Colonic mucosa (tissue), 4 donors: ENCODE data around the gene ARHGEF26. TPM values are rescaled to one million over a fixed set of nuclear protein-coding genes. Genes with fewer than 3 reads are reported as not detected.

Experiments
- DNase-seq: peaks from one replicate; pipeline ENCODE4 v3.0.0-alpha.2; 2020
- H3K27ac ChIP-seq: fragments of 200-600 bp; one replicate; pipeline ENCODE4 v1.8.0; 2021
- H3K27me3 ChIP-seq: fragments of 200-600 bp; one replicate; pipeline ENCODE4 v1.8.0; 2021
- H3K36me3 ChIP-seq: fragments of 200-600 bp; one replicate; pipeline ENCODE4 v1.8.0; 2021
- H3K4me1 ChIP-seq: fragments of 200-600 bp; one replicate; pipeline ENCODE4 v1.8.0; 2021; ENCODE audit warnings: mild to moderate bottlenecking
- H3K4me3 ChIP-seq: fragments of 200-600 bp; one replicate; pipeline ENCODE4 v1.8.0; 2021
- H3K9ac ChIP-seq, 2 donors: one replicate each; pipeline ENCODE4 v1.7.0; 2013; ENCODE audit warnings: control low read depth in 2 of 2, low read depth in 2 of 2, low read length in 2 of 2
- H3K9me3 ChIP-seq: fragments of 200-600 bp; one replicate; pipeline ENCODE4 v1.8.0; 2021
- CTCF ChIP-seq: fragments of 200-600 bp; IDR thresholded peaks from one replicate; pipeline ENCODE4 v1.8.0; 2022; ENCODE audit warnings: antibody characterized with exemption, mild to moderate bottlenecking
- intact Hi-C: fragments of 100-400 bp; cut with DNase I; formaldehyde crosslinking; loops from one replicate; pipeline ENCODE4 v1.14.1; 2022
- total RNA-seq, 2 donors: library from RNA; stranded (reverse); fragmentation: NEBNext Ultra II Directional in 1 of 2; extraction: Animal tissue kit (Norgen Biotek cat#: 25700) in 1 of 2; gene quantifications; one replicate each; pipeline ENCODE4 v1.2.1, GENCODE V29; 2021
- donor health status: healthy.
- donor health status: DM: no; HTN: no; CAD: no.
- donor health status: DM: no; HTN: no; CAD: no.

Gene ARHGEF26
- total RNA-seq: 1 to 10 TPM; 5.2 to 6.6 TPM

- peak; percentile 96 for DNase-seq
- H3K9ac ChIP-seq: peak within 1 kb of the TSS; percentile 66 to 74
- no peaks in the 10 kb centered on the region for H3K9me3 ChIP-seq
- H3K27me3 ChIP-seq: no peaks in the 10 kb centered on the region
- H3K36me3 ChIP-seq: no peaks in the 10 kb centered on the region
- no peaks in the 10 kb centered on the region for H3K4me1 ChIP-seq
- H3K27ac ChIP-seq: peak within 1 kb of the TSS; percentile 43
- intact Hi-C loops: loop anchor here (10.0 kb wide), 1 partner anchor 204 kb away; the partner anchor contains the start of gene DHX36
- H3K4me3 ChIP-seq: peak within 1 kb of the TSS; percentile 75
- TF ChIP-seq CTCF: no peak
Observed at GRCh38 chr3:154120961-154121700, at the start of gene ARHGEF26. ARHGEF26 (plus strand) TSS chr3:154121390; CDS start chr3:154121993, 603 bp downstream.

- Histone ChIP-seq H3K9ac (no peak overlapping the region), H3K4me1 (no peaks in the 10 kb centered on the region), H3K27me3 (no peaks in the 10 kb centered on the region), H3K36me3 (no peaks in the 10 kb centered on the region), H3K9me3 (no peaks in the 10 kb centered on the region), H3K27ac (no peak overlapping the region), H3K4me3 (no peak overlapping the region)
- no peak for TF ChIP-seq CTCF
- intact Hi-C loops: no loop called here
- no peak for DNase-seq
Observed at GRCh38 chr3:154074966-154075365, 46.2 kb upstream of the ARHGEF26 start.

GRCh38 chr3:154078672-154079071 is 42.5 kb upstream of the ARHGEF26 start:
- no peaks in the 10 kb centered on the region for H3K27me3 ChIP-seq
- no peak for DNase-seq
- intact Hi-C loops: no loop called here
- no peaks in the 10 kb centered on the region for H3K9me3 ChIP-seq
- TF ChIP-seq CTCF: no peak
- H3K4me1 ChIP-seq: no peaks in the 10 kb centered on the region
- H3K9ac ChIP-seq: no peak overlapping the region
- H3K36me3 ChIP-seq: no peaks in the 10 kb centered on the region
- H3K4me3 ChIP-seq: no peak overlapping the region
- no peak overlapping the region for H3K27ac ChIP-seq

- DNase-seq: no peak
- H3K27ac ChIP-seq: no peak overlapping the region
- no peak for TF ChIP-seq CTCF
Observed at GRCh38 chr3:154081305-154081704, 39.9 kb upstream of the ARHGEF26 start.

GRCh38 chr3:154085071-154085470 is 36.1 kb upstream of the ARHGEF26 start:
- TF ChIP-seq CTCF: no peak
- no peaks in the 10 kb centered on the region for H3K9me3 ChIP-seq
- no peaks in the 10 kb centered on the region for H3K36me3 ChIP-seq
- intact Hi-C loops: no loop called here
- H3K4me1 ChIP-seq: no peaks in the 10 kb centered on the region
- H3K27ac ChIP-seq: no peak overlapping the region
- no peak overlapping the region for H3K9ac ChIP-seq
- H3K4me3 ChIP-seq: no peak overlapping the region
- no peaks in the 10 kb centered on the region for H3K27me3 ChIP-seq
- no peak for DNase-seq

More at GRCh38 chr3:154081305-154081704, 39.9 kb upstream of the ARHGEF26 start:
- intact Hi-C loops: no loop called here
- no peak overlapping the region for H3K9ac ChIP-seq
- no peaks in the 10 kb centered on the region for H3K9me3 ChIP-seq
- no peak overlapping the region for H3K4me3 ChIP-seq
- no peaks in the 10 kb centered on the region for H3K4me1 ChIP-seq
- H3K27me3 ChIP-seq: no peaks in the 10 kb centered on the region
- H3K36me3 ChIP-seq: no peaks in the 10 kb centered on the region
